Measurements from ENCODE around the gene EPS8L2. TPM values are rescaled to one million over a fixed set of nuclear protein-coding genes. Genes with fewer than 3 reads are reported as not detected.

Gene EPS8L2
- polyA plus RNA-seq, 3 donors = 0.55 TPM; not detected in 2

GRCh38 chr11:749731-750130 is 43.7 kb downstream of the EPS8L2 start:
- H3K4me1 Mint-ChIP-seq = peaks cover 38% of the 10 kb centered on the region
- peaks cover 72% of the 10 kb centered on the region for H4K20me1 ChIP-seq (ENCODE audit: insufficient read depth, low read length)
- H3K27ac ChIP-seq (ENCODE audit: low read depth in 1 of 2, low read length in 2 of 2) = peak overlapping the region; percentile 92 to 98
- no peak overlapping the region for H2AFZ ChIP-seq (ENCODE audit: insufficient read depth, low read depth, low read length, poor library complexity, severe bottlenecking)
- DNase-seq = peak; percentile 62 to 79 (median 78)
- peaks cover 10 to 16% of the 10 kb centered on the region in 2 donors for H3K36me3 ChIP-seq (replicated peaks in 1 of 2; ENCODE audit: control insufficient read depth in 1 of 2, insufficient read depth in 2 of 2, low read length in 2 of 2)
- H3K27ac Mint-ChIP-seq = peak overlapping the region; percentile 91 to 97 (median 95)
- no peaks in the 10 kb centered on the region for H3K27me3 ChIP-seq (ENCODE audit: control insufficient read depth in 2 of 2, insufficient read depth in 2 of 2, low read length in 2 of 2)
- peak overlapping the region; percentile 10 for H3K9ac ChIP-seq (ENCODE audit: insufficient read depth, low read length, poor library complexity, severe bottlenecking)
- 10% methylated on average over 2 of the region's 2 CpGs for WGBS (ENCODE audit: insufficient coverage)
- H3K9me3 ChIP-seq (replicated peaks in 1 of 2; ENCODE audit: control insufficient read depth in 1 of 2, insufficient read depth in 1 of 2, low read length in 2 of 2) = no peaks in the 10 kb centered on the region
- peaks cover 33 to 60% of the 10 kb centered on the region in 2 donors for H3K4me1 ChIP-seq (ENCODE audit: control insufficient read depth in 1 of 2, insufficient read depth in 2 of 2, low read length in 2 of 2)
- no peaks in the 10 kb centered on the region for H3K9me3 Mint-ChIP-seq
- H3K4me3 ChIP-seq (replicated peaks in 1 of 3; ENCODE audit: low read depth in 2 of 3, low read length in 3 of 3) = peak overlapping the region in 1 of 3 experiments; percentile 87
- H3K27me3 Mint-ChIP-seq (ENCODE audit: low read depth in 3 of 3) = no peaks in the 10 kb centered on the region
- H3K4me2 ChIP-seq (replicated peaks; ENCODE audit: extremely low read depth, low read length, poor library complexity, severe bottlenecking) = peak overlapping the region; percentile 74
- peaks cover 83% of the 10 kb centered on the region for H3K79me2 ChIP-seq (ENCODE audit: insufficient read depth, low read length)
- peaks cover 8 to 29% of the 10 kb centered on the region in 2 donors for H3K36me3 Mint-ChIP-seq
- no peak for TF ChIP-seq CTCF (IDR thresholded peaks at IDR 0.05)
- intact Hi-C loops (cut with micrococcal nuclease) = loop anchor here in 1 of 2 donors (5.0 kb wide), 1 partner anchor 48 kb away; the partner anchor contains the start of gene SLC25A22
- peak overlapping the region; percentile 50 to 80 for H3K4me3 Mint-ChIP-seq

GRCh38 chr11:760236-760635 is 54.2 kb downstream of the EPS8L2 start:
- Histone ChIP-seq H3K79me2 (ENCODE audit: insufficient read depth, low read length) (peaks cover 56% of the 10 kb centered on the region), H3K27me3 (ENCODE audit: control insufficient read depth in 2 of 2, insufficient read depth in 2 of 2, low read length in 2 of 2) (no peaks in the 10 kb centered on the region), H3K4me3 (replicated peaks in 1 of 3; ENCODE audit: low read depth in 2 of 3, low read length in 3 of 3) (no peak overlapping the region), H3K27ac (ENCODE audit: low read depth in 1 of 2, low read length in 2 of 2) (no peak overlapping the region), H3K4me1 (ENCODE audit: control insufficient read depth in 1 of 2, insufficient read depth in 2 of 2, low read length in 2 of 2) (no peaks in the 10 kb centered on the region), H3K4me2 (replicated peaks; ENCODE audit: extremely low read depth, low read length, poor library complexity, severe bottlenecking) (no peak overlapping the region), H3K9ac (ENCODE audit: insufficient read depth, low read length, poor library complexity, severe bottlenecking) (no peak overlapping the region), H2AFZ (ENCODE audit: insufficient read depth, low read depth, low read length, poor library complexity, severe bottlenecking) (no peak overlapping the region), H3K9me3 (replicated peaks in 1 of 2; ENCODE audit: control insufficient read depth in 1 of 2, insufficient read depth in 1 of 2, low read length in 2 of 2) (no peaks in the 10 kb centered on the region), H3K36me3 (replicated peaks in 1 of 2; ENCODE audit: control insufficient read depth in 1 of 2, insufficient read depth in 2 of 2, low read length in 2 of 2) (peaks cover 90 to 98% of the 10 kb centered on the region in 2 donors), H4K20me1 (ENCODE audit: insufficient read depth, low read length) (peaks cover 99% of the 10 kb centered on the region)
- Mint-ChIP-seq H3K27ac (peak overlapping the region in 3 of 7 donors; percentile 19 to 72 (median 36)), H3K4me1 (peaks cover 4% of the 10 kb centered on the region), H3K27me3 (ENCODE audit: low read depth in 3 of 3) (no peaks in the 10 kb centered on the region), H3K36me3 (peaks cover 77 to 97% of the 10 kb centered on the region in 2 donors), H3K9me3 (peaks cover 0 to 3% (median 0%) of the 10 kb centered on the region in 7 donors), H3K4me3 (no peak overlapping the region)
- intact Hi-C loops (cut with micrococcal nuclease) = no loop called here
- no peak for TF ChIP-seq CTCF (IDR thresholded peaks at IDR 0.05)
- no peak for DNase-seq
